Left lobe of liver (tissue), 2 donors: ENCODE measurements around the gene CPEB3. TPM values are rescaled to one million over a fixed set of nuclear protein-coding genes. Genes with fewer than 3 reads are reported as not detected.

Source experiments
- ATAC-seq: fragments of 200-7000 bp; cut with Tn5 transposase; one replicate; pipeline ENCODE4 v1.9.1; 2020; ENCODE audit warnings: mild to moderate bottlenecking, moderate library complexity
- DNase-seq: peaks from one replicate; pipeline ENCODE4 v3.0.0-alpha.2; 2020; ENCODE audit warnings: low spot score
- total RNA-seq: library from RNA; stranded (reverse); gene quantifications from one replicate; pipeline ENCODE4 v1.2.1, GENCODE V29; 2021
- donor health status: DM: no; HTN: no; CAD: no; lungs with moderate emphysema.
- donor health status: DM: no; HTN: yes; CAD: no.

CPEB3 gene
- total RNA-seq, 1 donor from 2014 or later = 12.7 TPM

DNA sequence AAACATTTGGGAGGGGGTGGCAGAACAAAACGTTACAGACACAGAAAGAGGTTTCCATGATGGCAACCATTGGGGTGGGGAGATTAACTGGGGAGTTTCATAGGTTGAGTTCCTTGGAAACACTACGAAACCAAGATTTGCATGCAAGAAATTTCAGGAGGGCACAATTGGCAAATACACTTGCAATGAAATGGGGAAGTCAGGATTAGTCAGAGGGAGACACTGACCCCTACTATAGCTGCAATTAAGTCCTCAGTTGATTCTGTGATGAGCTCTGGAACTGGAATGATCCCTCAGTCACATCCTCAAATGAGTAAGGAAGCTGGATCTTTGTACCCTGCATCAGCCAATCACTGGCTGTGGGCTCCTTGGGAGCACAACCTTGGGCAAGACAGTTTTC lies 22.1 kb downstream of the CPEB3 start:
- ATAC-seq = no peak
- no peak for DNase-seq

GRCh38 chr10:92267343-92267742 lies 23.5 kb downstream of the CPEB3 start:
- no peak for ATAC-seq

GRCh38 chr10:92265687-92266258 lies 25.1 kb downstream of the CPEB3 start:
- no peak for ATAC-seq
- no peak for DNase-seq

More at GRCh38 chr10:92267343-92267742, 23.5 kb downstream of the CPEB3 start:
- DNase-seq = no peak

GRCh38 chr10:92264249-92264648 lies 26.6 kb downstream of the CPEB3 start:
- ATAC-seq = no peak
- no peak for DNase-seq

- ATAC-seq (no peak), DNase-seq (no peak)
These were observed 27.5 kb downstream of the CPEB3 start for GRCh38 chr10:92263396-92263795.

DNA sequence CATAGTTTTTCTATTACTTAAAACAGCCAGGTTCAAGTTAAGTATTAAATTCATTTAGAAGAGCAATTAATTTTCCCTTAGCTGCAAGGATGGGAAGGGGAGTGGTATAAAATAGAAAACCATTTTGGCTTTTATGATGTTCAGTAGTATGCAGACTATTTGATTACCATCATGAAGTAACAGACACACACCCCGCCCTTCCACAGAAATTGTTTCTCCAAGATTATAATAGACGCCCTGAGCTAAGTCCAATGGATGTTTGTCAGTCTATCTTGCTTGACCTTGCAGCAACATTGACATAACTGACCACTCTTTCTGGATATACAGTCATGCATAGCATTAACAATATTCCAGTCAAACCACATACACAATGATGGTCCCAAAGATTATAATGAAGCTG lies 42.3 kb downstream of the CPEB3 start:
- no peak for DNase-seq
- no peak for ATAC-seq

DNA sequence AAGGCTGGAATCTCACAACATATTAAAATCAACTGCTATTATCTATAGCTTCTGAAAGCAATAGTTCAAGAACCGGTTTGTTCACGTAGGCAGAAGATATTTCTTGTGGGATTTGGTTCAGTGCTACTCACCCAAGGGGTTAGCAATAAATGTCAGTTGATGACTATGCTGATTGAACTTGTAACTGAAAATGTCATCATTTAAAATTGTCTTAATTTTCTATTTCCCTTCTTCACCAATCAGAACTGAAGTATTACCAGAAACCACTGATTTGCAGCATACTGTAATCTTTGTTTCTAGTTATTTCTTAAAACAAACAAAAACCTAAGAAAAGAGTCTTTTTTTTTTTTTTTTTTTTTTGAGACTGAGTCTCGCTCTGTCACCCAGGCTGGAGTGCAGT lies 46.1 kb downstream of the CPEB3 start:
- ATAC-seq = no peak
- no peak for DNase-seq

DNA sequence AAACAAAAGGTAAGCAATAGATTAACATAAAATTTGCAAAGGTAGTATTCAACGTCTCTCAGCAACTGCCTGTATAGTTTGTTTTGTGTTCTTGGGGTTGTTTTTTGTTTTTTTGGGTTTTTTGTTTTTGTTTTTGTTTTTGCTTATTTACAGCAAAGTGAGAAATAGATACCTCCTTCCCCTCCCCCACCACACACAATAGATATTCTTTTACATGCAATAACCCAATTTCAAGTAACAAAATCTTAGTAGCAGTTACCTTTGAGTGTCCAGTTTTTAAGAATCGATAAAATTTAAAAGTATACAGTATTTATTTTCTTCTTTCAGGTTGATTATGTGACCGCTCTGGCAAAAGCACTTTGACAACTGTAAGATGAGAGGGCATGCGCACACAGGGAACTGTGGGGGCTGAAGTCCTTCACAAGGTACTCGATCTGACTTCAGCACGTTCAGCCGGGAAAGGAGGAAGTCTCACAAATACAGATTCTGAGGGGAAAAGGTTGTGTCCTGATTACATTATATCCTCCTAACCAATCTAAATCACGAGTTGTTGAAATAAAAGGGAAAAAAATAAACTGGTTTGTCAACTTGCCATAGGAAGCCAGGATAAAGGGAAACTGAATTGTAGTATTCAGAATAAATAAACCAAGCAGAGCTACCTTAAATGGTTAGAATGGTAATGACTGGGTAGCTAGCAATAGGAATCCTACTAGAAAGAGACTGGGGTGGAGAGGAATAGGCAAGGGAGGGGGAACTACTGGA lies 47.8 kb downstream of the CPEB3 start:
- ATAC-seq = peak; percentile 65
- peak; percentile 79 for DNase-seq

DNA sequence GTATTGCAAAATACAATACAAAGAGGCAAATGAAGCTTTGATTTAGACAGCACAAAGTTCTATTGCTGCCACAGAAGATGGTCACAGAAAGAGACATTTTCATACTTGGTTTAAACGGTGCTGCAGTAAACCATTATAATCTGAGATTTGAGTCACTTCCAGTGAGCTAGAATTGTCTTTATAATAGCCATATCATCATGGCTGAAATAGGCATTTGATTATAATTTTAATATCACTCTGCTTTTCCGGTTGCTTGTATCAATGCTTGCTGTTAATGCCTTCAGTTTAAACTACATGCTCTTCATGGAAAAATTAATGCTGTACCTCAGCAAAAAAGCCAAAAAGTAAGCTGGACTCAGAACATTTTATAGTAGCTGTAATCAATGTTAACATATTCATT lies 48.5 kb downstream of the CPEB3 start:
- DNase-seq (no peak), ATAC-seq (no peak)

DNA sequence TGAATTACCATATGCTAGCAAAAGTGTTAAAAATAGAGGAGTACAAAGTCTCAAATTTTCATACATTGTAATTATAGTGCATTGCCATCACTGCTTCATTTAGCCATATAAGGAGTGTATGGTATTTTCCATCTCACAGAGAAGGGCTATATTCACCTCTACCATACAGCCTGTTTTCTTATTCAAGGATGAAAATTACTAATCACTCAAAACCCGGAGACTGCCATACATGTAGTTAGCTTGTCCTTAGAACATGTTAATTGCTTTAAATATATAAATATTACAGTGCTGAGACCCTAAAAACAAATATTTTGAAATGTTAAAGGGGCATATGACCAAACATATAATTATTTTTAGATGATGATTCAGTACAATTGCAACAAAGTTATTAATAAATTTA lies 49.4 kb downstream of the CPEB3 start:
- DNase-seq = no peak
- ATAC-seq = no peak

- ATAC-seq = peak; percentile 40
- no peak for DNase-seq
These were observed 49.7 kb downstream of the CPEB3 start for GRCh38 chr10:92241158-92241500.

DNA sequence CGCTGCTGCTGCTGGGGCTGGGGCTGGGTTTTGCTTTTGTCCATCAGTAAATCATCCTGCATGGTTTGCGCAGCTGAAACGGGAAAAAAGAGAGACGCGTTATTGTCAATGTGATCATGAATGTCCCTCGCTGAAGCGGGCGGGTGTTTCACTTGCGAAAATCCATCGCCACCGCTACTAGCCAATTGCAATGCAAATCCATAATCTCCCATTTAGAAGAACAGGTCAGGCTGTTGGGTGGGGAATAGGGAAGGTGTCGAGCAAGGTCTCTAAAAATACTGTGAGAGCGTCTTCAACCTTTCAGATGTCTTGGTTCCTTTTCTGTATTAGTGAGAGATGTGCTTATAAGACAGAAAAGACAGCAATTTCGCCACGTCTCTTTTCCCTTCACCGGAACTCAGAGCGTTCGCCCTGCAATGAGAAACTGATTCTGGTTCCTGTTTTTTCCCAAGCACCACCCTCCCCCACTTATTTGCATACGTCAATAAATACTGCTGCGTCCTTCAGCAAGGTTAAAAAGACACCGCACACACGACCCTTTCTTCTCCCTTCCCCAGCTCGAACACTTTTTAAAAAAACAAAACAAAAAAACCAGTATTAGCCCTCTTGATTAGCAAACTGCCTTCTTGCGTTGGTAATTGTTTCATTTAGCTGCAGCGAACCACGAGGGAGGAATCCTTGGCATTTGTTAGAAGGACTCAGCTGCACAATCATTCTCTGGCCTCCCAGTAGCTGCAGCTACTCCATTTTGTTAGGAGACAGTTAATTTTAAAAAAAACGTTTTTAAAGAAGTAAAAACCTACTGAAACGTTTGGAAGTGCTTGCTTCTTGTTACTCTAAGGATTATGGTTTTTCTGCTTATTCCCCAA lies 50.4 kb downstream of the CPEB3 start:
- ATAC-seq (peak; percentile 75), DNase-seq (peak; percentile 78)

- DNase-seq = peak; percentile 68
- ATAC-seq = peak; percentile 64
These were observed 51.1 kb downstream of the CPEB3 start for GRCh38 chr10:92239600-92240288.

- ATAC-seq = peak; percentile 7
- DNase-seq = no peak
These were observed 51.7 kb downstream of the CPEB3 start for GRCh38 chr10:92239151-92239599.

DNA sequence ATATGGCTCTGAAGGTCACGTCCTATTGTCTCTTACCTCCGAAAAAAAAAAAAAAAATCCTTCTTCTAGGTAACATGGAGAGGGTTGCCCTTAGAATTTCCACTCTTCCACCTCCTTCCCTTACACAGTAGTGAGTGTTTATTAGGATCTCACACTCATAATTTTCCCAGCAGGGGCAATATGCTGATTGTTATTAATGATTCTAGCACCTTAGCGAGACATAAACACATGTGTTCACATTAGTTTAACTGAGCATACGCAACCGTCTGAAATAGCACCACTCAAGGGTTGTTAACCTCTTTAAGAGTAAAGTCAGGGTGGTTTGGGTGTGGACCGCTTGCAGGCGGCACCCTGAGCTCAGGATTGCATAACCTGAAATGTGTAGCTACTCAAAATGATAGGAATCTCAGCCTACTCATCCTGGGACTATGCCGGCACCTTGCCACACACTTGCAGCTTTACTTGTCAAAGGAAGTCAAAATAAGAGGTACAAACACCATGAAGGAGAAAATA lies 52.2 kb downstream of the CPEB3 start:
- DNase-seq (peak; percentile 53), ATAC-seq (peak; percentile 47)

GRCh38 chr10:92238054-92238585 lies 52.8 kb downstream of the CPEB3 start:
- ATAC-seq (no peak), DNase-seq (no peak)

GRCh38 chr10:92231196-92231595 lies 59.7 kb downstream of the CPEB3 start:
- DNase-seq (no peak), ATAC-seq (no peak)

DNA sequence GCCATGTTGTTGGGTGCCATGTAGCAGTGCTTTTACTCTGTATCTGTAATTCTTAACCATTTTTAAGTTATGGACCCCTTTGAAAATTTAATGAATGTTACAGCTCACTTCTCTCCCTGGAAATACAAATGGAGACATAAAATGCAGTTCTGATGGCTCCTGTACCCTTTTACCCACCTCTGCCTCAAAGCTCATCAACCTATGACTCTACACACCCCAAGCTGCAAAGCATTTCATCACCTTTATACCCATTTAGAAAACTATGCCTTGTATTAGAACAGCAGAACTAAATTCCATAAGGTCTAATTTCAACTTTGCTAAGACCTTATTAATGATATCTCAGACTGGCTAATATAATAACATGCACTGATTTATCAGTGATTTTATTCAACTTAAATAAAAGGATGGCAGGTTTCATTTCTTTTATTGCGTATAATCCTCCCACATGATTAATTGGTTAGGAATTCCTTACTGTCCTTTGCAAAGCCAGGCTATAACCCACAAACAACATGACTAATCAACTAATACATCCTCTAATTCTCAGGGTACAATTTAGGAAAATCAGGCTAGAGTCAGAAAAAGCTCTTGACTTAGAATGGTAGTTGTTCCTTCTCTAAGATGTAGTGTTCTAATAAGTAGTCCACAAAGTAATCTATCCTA lies 68.1 kb downstream of the CPEB3 start:
- DNase-seq (no peak), ATAC-seq (no peak)

- ATAC-seq = no peak
- DNase-seq = no peak
These were observed 71.3 kb downstream of the CPEB3 start for GRCh38 chr10:92219559-92219958.

GRCh38 chr10:92218569-92218968 lies 72.3 kb downstream of the CPEB3 start:
- no peak for ATAC-seq
- DNase-seq = no peak
